Type B pancreatic cell (in vitro differentiated cells): Measurements from ENCODE around the gene CPO. TPM values are rescaled to one million over a fixed set of nuclear protein-coding genes. Genes with fewer than 3 reads are reported as not detected.

ENCODE experiments used
- DNase-seq: peaks from one replicate; pipeline ENCODE4 v3.0.0; 2021; ENCODE audit warnings: mixed read lengths; ENCODE audit not compliant: unreplicated experiment; ENCODE audit errors: extremely low spot score
- H3K27ac Mint-ChIP-seq: 2 replicates; pipeline ENCODE4 v1.8.0; 2021; ENCODE audit warnings: mild to moderate bottlenecking, mixed read lengths
- H3K27me3 Mint-ChIP-seq: 2 replicates; pipeline ENCODE4 v1.8.0; 2021; ENCODE audit warnings: mixed read lengths
- H3K36me3 Mint-ChIP-seq: 2 replicates; pipeline ENCODE4 v1.8.0; 2021; ENCODE audit warnings: mixed read lengths
- H3K4me1 Mint-ChIP-seq: one replicate; pipeline ENCODE4 v1.8.0; 2021; ENCODE audit warnings: mixed read lengths; ENCODE audit not compliant: unreplicated experiment
- H3K4me3 Mint-ChIP-seq: 2 replicates; pipeline ENCODE4 v1.8.0; 2021; ENCODE audit warnings: mild to moderate bottlenecking, mixed read lengths
- H3K9me3 Mint-ChIP-seq: 2 replicates; pipeline ENCODE4 v1.8.0; 2021; ENCODE audit warnings: mixed read lengths
- total RNA-seq: library from RNA; stranded (reverse); gene quantifications from 2 replicates; pipeline ENCODE4 v1.2.1, GENCODE V29; 2021; ENCODE audit warnings: low replicate concordance
- TF ChIP-seq, protein P1 (sequence below): fragments of 200-600 bp; sonication (generic); conservative IDR thresholded peaks from 2 replicates; pipeline ENCODE4 v1.5.0; 2021; ENCODE audit warnings: antibody characterized with exemption, mild to moderate bottlenecking

Gene CPO
- total RNA-seq, 1 donor from 2014 or later, result 0.51 TPM

DNA sequence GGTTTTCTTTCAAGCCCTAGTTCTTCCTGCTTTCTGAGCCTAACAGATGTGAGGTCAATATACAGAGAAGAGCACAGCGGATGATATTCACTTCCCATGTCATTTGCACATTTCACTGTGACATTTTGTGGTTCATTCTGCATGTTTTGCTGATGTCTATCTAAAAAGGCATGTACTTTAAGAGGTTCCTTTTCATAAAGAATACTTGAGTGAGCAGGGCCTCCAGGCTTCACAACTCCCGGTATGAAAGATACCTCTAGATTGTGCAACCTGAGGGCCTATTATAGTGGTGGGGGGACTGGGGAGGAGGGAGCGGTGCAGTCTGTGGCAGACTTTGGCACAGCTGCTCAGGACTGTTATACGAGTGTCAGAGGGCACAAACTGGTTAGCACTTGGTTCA is 54.6 kb downstream of the CPO start:
- DNase-seq, result no peak
- peak overlapping the region; percentile 46 for H3K27ac Mint-ChIP-seq
- peaks cover 10% of the 10 kb centered on the region for H3K9me3 Mint-ChIP-seq
- no peaks in the 10 kb centered on the region for H3K36me3 Mint-ChIP-seq
- H3K4me1 Mint-ChIP-seq, result no peaks in the 10 kb centered on the region
- TF ChIP-seq, protein P1, sequence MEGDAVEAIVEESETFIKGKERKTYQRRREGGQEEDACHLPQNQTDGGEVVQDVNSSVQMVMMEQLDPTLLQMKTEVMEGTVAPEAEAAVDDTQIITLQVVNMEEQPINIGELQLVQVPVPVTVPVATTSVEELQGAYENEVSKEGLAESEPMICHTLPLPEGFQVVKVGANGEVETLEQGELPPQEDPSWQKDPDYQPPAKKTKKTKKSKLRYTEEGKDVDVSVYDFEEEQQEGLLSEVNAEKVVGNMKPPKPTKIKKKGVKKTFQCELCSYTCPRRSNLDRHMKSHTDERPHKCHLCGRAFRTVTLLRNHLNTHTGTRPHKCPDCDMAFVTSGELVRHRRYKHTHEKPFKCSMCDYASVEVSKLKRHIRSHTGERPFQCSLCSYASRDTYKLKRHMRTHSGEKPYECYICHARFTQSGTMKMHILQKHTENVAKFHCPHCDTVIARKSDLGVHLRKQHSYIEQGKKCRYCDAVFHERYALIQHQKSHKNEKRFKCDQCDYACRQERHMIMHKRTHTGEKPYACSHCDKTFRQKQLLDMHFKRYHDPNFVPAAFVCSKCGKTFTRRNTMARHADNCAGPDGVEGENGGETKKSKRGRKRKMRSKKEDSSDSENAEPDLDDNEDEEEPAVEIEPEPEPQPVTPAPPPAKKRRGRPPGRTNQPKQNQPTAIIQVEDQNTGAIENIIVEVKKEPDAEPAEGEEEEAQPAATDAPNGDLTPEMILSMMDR, result no peak
- H3K27me3 Mint-ChIP-seq, result no peaks in the 10 kb centered on the region
- H3K4me3 Mint-ChIP-seq, result no peak overlapping the region

- H3K4me1 Mint-ChIP-seq, result no peaks in the 10 kb centered on the region
- DNase-seq, result no peak
- no peaks in the 10 kb centered on the region for H3K36me3 Mint-ChIP-seq
- no peak overlapping the region for H3K27ac Mint-ChIP-seq
- peaks cover 7% of the 10 kb centered on the region for H3K9me3 Mint-ChIP-seq
- H3K4me3 Mint-ChIP-seq, result no peak overlapping the region
- H3K27me3 Mint-ChIP-seq, result no peaks in the 10 kb centered on the region
- TF ChIP-seq, protein P1, result no peak
These were observed 57.3 kb downstream of the CPO start for GRCh38 chr2:206996556-206997065.

DNA sequence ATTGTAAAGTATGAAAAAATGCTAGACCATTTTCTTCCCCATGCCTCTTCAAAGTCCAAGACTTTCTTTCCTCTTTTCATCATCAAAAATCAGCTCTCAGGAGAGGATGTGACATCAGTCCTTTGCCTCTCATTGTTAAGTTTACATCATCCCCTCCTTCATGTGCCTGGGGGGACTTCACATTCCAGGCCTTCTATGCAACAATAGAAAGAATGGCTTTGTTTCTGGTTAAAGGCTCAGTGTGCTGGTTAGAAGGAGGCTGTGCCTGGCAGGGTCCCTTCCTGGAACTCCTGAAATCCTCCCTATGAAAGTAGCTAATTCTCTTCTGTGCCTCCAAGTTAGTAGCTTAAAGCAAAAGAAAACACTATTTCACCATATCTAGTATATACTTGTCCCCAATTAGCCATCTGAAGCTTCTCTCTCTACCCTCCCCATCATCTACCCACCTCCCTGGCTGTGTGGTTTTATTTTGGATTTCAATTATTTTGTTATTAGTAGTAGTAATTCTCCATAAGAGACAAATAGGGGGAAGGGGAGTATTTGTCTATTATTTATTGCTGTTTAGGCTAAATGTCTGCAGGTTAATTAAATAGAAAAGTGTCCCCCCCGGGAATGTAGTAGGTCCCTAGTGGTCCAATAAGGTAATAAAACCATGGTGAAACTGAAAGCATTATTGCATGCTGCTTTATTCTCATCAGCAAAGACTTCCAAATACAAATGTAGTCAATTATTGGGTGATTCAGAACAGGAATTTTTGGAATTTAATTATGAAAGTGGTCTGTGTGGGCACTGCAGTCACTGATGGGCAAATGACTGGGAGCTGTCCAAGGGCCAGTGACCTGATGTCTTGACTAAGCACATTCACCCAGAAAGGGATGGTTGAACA is 69.0 kb downstream of the CPO start:
- Mint-ChIP-seq H3K27me3 (no peaks in the 10 kb centered on the region), H3K4me3 (no peak overlapping the region), H3K27ac (peak overlapping the region; percentile 54), H3K36me3 (no peaks in the 10 kb centered on the region), H3K4me1 (peaks cover 13% of the 10 kb centered on the region), H3K9me3 (peaks cover 6% of the 10 kb centered on the region)
- DNase-seq, result no peak
- TF ChIP-seq, protein P1, result peak; percentile 72

- H3K9me3 Mint-ChIP-seq, result peaks cover 6% of the 10 kb centered on the region
- H3K27ac Mint-ChIP-seq, result peak overlapping the region; percentile 58
- TF ChIP-seq, protein P1, result no peak
- H3K4me1 Mint-ChIP-seq, result peaks cover 13% of the 10 kb centered on the region
- DNase-seq, result no peak
- no peaks in the 10 kb centered on the region for H3K27me3 Mint-ChIP-seq
- H3K36me3 Mint-ChIP-seq, result no peaks in the 10 kb centered on the region
- no peak overlapping the region for H3K4me3 Mint-ChIP-seq
These were observed 73.1 kb downstream of the CPO start for GRCh38 chr2:207012461-207012860.

GRCh38 chr2:207014424-207014823 is 75.1 kb downstream of the CPO start:
- Mint-ChIP-seq H3K36me3 (no peaks in the 10 kb centered on the region), H3K27ac (no peak overlapping the region), H3K4me1 (peaks cover under 1% of the 10 kb centered on the region), H3K9me3 (peaks cover 6% of the 10 kb centered on the region), H3K4me3 (no peak overlapping the region), H3K27me3 (no peaks in the 10 kb centered on the region)
- TF ChIP-seq, protein P1, result no peak
- no peak for DNase-seq
